ENCODE results near the gene XAGE2. TPM values are rescaled to one million over a fixed set of nuclear protein-coding genes. Genes with fewer than 3 reads are reported as not detected.

XAGE2 gene
- total RNA-seq, 4 donors from 2014 or later, result not detected

DNA sequence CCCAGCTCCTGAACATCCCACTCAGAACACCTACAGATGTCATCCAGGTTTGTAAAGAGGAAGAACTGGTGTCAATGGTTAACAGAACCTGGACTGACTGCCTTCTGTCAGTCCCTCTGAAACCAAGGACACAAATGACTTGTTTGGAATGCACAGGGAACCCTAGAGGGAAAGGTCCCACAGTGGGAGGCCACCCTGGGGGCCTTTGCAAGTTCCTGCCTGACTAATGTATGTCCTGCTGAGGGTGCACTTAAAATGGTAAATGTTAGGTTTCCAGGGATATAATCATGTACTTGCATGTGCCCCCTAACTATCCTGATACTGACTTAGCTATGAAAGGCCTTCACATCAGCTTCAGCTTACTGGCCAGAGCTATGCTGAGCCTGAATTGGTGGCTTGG lies 15.0 kb upstream of the XAGE2 start:
- TF ChIP-seq, protein P1, sequence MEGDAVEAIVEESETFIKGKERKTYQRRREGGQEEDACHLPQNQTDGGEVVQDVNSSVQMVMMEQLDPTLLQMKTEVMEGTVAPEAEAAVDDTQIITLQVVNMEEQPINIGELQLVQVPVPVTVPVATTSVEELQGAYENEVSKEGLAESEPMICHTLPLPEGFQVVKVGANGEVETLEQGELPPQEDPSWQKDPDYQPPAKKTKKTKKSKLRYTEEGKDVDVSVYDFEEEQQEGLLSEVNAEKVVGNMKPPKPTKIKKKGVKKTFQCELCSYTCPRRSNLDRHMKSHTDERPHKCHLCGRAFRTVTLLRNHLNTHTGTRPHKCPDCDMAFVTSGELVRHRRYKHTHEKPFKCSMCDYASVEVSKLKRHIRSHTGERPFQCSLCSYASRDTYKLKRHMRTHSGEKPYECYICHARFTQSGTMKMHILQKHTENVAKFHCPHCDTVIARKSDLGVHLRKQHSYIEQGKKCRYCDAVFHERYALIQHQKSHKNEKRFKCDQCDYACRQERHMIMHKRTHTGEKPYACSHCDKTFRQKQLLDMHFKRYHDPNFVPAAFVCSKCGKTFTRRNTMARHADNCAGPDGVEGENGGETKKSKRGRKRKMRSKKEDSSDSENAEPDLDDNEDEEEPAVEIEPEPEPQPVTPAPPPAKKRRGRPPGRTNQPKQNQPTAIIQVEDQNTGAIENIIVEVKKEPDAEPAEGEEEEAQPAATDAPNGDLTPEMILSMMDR (IDR thresholded peaks at IDR 0.05), result no peak
- ATAC-seq (ENCODE audit: low FRiP score), result no peak
- DNase-seq (ENCODE audit: low spot score), result no peak

DNA sequence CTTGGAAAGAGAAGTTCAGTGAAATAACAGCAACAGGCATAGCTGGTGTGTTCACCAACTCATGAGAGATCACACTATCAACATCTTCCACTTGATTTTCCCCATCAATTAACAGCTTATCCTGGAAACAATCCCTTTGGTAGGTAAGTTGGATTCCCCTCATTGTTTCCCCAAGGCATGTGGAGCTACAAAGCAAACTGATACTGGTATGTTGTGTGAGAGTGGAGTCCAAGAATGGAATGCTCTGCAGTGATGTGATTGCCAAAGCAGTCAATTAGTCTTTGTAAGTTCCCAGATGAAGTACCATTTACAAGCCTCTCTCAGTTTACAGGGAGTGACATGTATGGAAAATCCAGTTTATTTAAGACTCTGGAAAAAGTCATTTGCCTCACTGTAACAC lies 13.7 kb upstream of the XAGE2 start:
- DNase-seq (ENCODE audit: low spot score), result no peak
- no peak for ATAC-seq (ENCODE audit: low FRiP score)
- TF ChIP-seq, protein P1 (IDR thresholded peaks at IDR 0.05), result no peak

DNA sequence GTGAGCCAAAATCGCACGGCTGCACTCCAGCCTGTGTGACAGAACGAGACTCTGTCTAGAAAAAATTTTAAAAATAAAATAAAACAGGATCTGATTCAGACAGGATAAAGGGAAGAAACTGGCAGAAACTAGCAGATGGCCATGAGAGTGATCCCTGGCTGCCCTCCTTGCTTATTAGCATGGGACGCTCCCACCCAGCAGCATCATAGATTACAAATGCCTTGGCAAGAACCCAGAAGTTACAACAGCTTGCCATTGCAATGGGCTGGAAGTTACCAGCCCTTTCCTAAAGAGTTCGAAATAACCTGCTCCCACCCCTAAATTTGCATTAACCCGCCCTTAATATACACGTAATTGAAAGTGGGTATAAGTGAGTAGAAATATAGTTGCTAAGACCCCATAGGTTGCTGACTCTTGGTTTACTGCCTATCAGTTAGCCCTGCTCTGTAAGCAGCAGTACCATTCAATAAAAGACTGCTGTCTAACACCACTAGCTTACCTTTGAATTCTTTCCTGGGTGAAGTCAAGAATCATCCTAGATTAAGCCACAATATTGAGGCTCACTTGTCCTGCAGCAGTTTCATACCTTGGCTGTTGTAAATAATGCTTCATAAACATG lies 9.1 kb upstream of the XAGE2 start:
- peak; percentile 68 for ATAC-seq (ENCODE audit: low FRiP score)
- TF ChIP-seq, protein P1 (IDR thresholded peaks at IDR 0.05), result no peak
- no peak for DNase-seq (ENCODE audit: low spot score)

DNA sequence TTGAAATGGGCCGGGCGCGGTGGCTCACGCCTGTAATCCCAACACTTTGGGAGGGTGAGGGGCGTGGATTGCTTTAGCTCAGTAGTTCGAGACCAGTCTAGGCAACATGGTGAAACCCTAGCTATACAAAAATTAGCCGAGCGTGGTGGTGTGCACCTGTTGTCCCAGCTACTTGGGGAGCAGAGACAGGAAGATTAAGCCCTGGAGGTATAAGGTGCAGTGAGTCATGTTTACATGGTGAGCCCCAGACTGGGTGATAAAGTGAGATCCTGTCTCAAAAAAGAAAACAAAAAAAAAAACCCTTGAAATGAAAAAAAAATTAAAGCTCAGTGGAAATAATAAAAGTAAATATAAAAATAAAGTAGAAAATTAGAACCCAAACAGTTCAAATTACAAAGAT lies 6.9 kb upstream of the XAGE2 start:
- TF ChIP-seq, protein P1 (IDR thresholded peaks at IDR 0.05), result no peak
- ATAC-seq (ENCODE audit: low FRiP score) (no peak), DNase-seq (ENCODE audit: low spot score) (no peak)

DNA sequence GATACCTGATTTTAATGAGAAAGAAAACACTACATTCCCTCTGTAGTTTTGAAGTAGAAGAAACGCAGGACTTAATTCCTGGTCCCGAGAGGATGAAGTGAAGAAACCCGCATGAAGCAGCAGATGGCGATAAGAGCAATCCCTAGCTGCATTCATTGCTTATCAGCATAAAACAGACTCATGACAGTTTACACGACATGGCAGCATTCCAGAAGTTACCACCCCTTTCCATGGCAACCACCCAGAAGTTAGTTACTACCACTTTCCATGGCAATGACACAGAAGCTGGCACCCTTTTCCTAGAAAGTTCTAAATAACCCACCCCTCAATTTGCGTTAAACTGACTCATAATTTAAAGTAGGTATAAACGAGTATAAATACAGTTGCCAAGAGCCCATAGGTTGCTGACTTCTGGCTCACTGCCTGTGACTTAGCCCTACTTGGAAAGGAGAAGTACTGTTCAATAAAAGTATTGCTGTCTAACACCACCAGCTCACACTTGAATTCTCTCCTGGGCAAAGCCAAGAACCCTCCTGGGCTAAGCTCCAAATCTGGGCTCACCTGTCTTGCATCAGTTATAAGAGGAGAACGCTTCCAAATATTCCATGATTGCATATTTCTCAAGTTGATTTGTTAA lies 5.5 kb upstream of the XAGE2 start:
- TF ChIP-seq, protein P1 (IDR thresholded peaks at IDR 0.05), result no peak
- no peak for DNase-seq (ENCODE audit: low spot score)
- ATAC-seq (ENCODE audit: low FRiP score), result no peak

DNA sequence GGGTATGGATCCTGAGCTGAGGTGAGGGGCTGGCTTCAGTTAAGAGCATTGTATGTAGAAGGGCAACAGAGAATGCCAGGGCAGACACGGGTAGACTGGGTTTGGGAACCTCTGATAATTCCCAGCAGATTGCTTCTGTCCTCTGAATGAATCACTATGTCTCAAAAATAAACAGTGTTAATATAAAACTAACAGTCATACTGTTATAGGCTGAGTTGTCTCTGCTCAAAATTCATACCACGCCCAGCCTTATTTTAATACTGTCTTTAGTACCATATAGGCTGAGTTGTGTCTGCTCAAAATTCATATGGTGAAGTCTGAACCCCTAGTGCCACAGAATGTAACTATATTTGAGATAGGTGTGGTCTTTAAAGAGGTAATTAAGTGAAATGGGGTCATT lies 10.0 kb downstream of the XAGE2 start:
- no peak for DNase-seq (ENCODE audit: low spot score)
- TF ChIP-seq, protein P1 (IDR thresholded peaks at IDR 0.05), result no peak
- ATAC-seq (ENCODE audit: low FRiP score), result no peak

DNA sequence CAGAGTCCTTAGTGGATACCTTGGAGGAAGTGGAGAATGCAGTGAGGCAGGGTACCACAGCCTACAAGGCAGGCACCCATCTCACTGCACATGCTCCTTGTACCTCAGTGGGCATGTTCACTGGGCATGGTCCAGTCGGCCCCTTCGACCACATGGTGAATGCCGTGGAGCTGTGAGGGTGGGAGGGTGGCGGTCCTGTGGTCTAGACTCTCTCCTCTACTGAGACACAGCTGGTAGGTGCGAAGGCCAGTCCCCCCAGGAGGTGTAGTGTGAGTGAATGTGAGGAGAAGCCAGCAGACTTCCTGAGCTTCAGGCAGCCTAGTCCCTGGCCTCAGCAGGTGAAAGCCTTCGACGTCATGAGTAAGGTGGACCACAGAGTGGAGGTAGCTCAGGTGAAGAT lies 12.2 kb downstream of the XAGE2 start:
- ATAC-seq (ENCODE audit: low FRiP score) (no peak), DNase-seq (ENCODE audit: low spot score) (no peak)
- TF ChIP-seq, protein P1 (IDR thresholded peaks at IDR 0.05), result no peak

All from omental fat pad (tissue), 4 donors.